Right ventricle myocardium inferior (tissue), 1 donor: ENCODE results near the gene PDLIM5. TPM values are rescaled to one million over a fixed set of nuclear protein-coding genes. Genes with fewer than 3 reads are reported as not detected.
A peak's percentile ranks its signal among the peaks of the same experiment; 100 is the strongest.
"Not testable (repeated sequence)": the region's sequence is repeated elsewhere in the genome, so short reads cannot be mapped to it uniquely, and the experiment has no call there.

Experiments
- ATAC-seq: fragments of 200-7000 bp; cut with Tn5 transposase; one replicate; pipeline ENCODE4 v1.9.1; 2020; ENCODE audit warnings: mild to moderate bottlenecking, moderate library complexity
- DNase-seq: peaks from one replicate; pipeline ENCODE4 v3.0.0; 2021; ENCODE audit errors: missing footprints
- intact Hi-C: fragments of 100-400 bp; cut with DNase I; formaldehyde crosslinking; loops from one replicate; pipeline ENCODE4 v1.11.0; 2022
- long read RNA-seq: library from polyadenylated mRNA; unstranded; transcript quantifications from one replicate; pipeline ENCODE4 v2.0.0, GENCODE V29; 2021
- total RNA-seq: library from RNA; stranded (reverse); fragmentation: NEBNext Ultra II Directional; extraction: Animal tissue kit (Norgen Biotek cat#: 25700); gene quantifications from one replicate; pipeline ENCODE4 v1.2.1, GENCODE V29; 2021
- donor health status: DM: no; HTN: yes; CAD: no; lungs with severe emphysema.

Gene PDLIM5
- total RNA-seq = 1,145 TPM
- long read RNA-seq, partial matches to known transcripts = 41 of 494 reads
- long read RNA-seq, other reads (novel, unspliced or antisense) = 449 of 494 reads

GRCh38 chr4:94451695-94452475 is at the start of gene PDLIM5:
Gene PDLIM5, plus strand, starts transcription at chr4:94451942. Its CDS starts 3,347 bp downstream, at chr4:94455289.
- DNase-seq (peak; percentile 95), ATAC-seq (peak; percentile 97)
- intact Hi-C loops = loop anchor here (2.0 to 10.0 kb wide), 4 partner anchors 43 to 247 kb away; partner anchors contain the start of gene SMARCAD1

- ATAC-seq, intact Hi-C loops, DNase-seq: not testable (repeated sequence)
Measured at GRCh38 chr4:94402439-94402838, 49.3 kb upstream of the PDLIM5 start.

GRCh38 chr4:94403751-94404150 is 48.0 kb upstream of the PDLIM5 start:
- ATAC-seq = peak; percentile 53
- no peak for DNase-seq
- intact Hi-C loops = no loop called here

- ATAC-seq = peak; percentile 55
- intact Hi-C loops = loop anchor here (1.0 to 5.0 kb wide), 2 partner anchors 140 to 189 kb away; no protein-coding TSS in a partner anchor
- no peak for DNase-seq
Measured at GRCh38 chr4:94406668-94407437, 44.9 kb upstream of the PDLIM5 start.

GRCh38 chr4:94407846-94408245 is 43.9 kb upstream of the PDLIM5 start:
- peak; percentile 8 for ATAC-seq
- no peak for DNase-seq
- intact Hi-C loops = loop anchor here (2.0 to 5.0 kb wide), 2 partner anchors 45 to 139 kb away; no protein-coding TSS in a partner anchor

GRCh38 chr4:94408549-94409374 is 43.0 kb upstream of the PDLIM5 start:
- DNase-seq (no peak), ATAC-seq (peak; percentile 65)
- intact Hi-C loops = loop anchor here (2.0 to 5.0 kb wide), 2 partner anchors 44 to 139 kb away; no protein-coding TSS in a partner anchor

GRCh38 chr4:94409375-94409679 is 42.4 kb upstream of the PDLIM5 start:
- intact Hi-C loops = loop anchor here (2.0 to 5.0 kb wide), 2 partner anchors 43 to 138 kb away; no protein-coding TSS in a partner anchor

GRCh38 chr4:94409962-94410361 is 41.8 kb upstream of the PDLIM5 start:
- intact Hi-C loops = loop anchor here (2.0 to 5.0 kb wide), 2 partner anchors 43 to 137 kb away; no protein-coding TSS in a partner anchor
- no peak for DNase-seq
- no peak for ATAC-seq

More at GRCh38 chr4:94409375-94409679, 42.4 kb upstream of the PDLIM5 start:
- no peak for ATAC-seq
- no peak for DNase-seq

- intact Hi-C loops = no loop called here
- ATAC-seq (peak; percentile 73), DNase-seq (peak; percentile 70)
Measured at GRCh38 chr4:94410678-94411206, 41.0 kb upstream of the PDLIM5 start.

- intact Hi-C loops = no loop called here
- DNase-seq (no peak), ATAC-seq (no peak)
Measured at GRCh38 chr4:94411296-94411695, 40.4 kb upstream of the PDLIM5 start.

GRCh38 chr4:94412019-94412657 is 39.6 kb upstream of the PDLIM5 start:
- ATAC-seq (no peak), DNase-seq (no peak)
- intact Hi-C loops = no loop called here

GRCh38 chr4:94412658-94413038 is 39.1 kb upstream of the PDLIM5 start:
- no peak for ATAC-seq
- no peak for DNase-seq
- intact Hi-C loops = no loop called here

GRCh38 chr4:94413085-94413840 is 38.5 kb upstream of the PDLIM5 start:
- intact Hi-C loops = no loop called here
- DNase-seq (no peak), ATAC-seq (no peak)

GRCh38 chr4:94414907-94415306 is 36.8 kb upstream of the PDLIM5 start:
- DNase-seq = no peak
- ATAC-seq = no peak
- intact Hi-C loops = no loop called here

GRCh38 chr4:94415448-94415847 is 36.3 kb upstream of the PDLIM5 start:
- no peak for DNase-seq
- no peak for ATAC-seq
- intact Hi-C loops = no loop called here

- DNase-seq (no peak), ATAC-seq (no peak)
- intact Hi-C loops = no loop called here
Measured at GRCh38 chr4:94416335-94416734, 35.4 kb upstream of the PDLIM5 start.

- ATAC-seq = no peak
- intact Hi-C loops = no loop called here
Measured at GRCh38 chr4:94416981-94417380, 34.8 kb upstream of the PDLIM5 start.

More at GRCh38 chr4:94416981-94417380, 34.8 kb upstream of the PDLIM5 start:
- DNase-seq = no peak
